HG03045 (cell line): ENCODE data around the gene SLCO2B1.

ENCODE experiments used
- ATAC-seq: cut with Tn5 transposase; IDR thresholded peaks from one replicate; pipeline ENCODE4 v1.9.1; 2021; ENCODE audit warnings: mild to moderate bottlenecking, moderate library complexity; ENCODE audit not compliant: unreplicated experiment

SLCO2B1 gene

DNA sequence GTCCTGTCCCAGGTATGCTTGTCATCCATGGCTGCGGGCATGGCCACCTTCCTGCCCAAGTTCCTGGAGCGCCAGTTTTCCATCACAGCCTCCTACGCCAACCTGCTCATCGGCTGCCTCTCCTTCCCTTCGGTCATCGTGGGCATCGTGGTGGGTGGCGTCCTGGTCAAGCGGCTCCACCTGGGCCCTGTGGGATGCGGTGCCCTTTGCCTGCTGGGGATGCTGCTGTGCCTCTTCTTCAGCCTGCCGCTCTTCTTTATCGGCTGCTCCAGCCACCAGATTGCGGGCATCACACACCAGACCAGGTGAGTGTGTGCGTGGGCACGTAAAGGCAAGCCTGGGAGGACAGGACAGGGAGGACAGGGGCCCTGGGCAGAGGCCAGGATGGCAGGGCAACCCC, 42.4 kb downstream of the SLCO2B1 start:
- no peak for ATAC-seq

DNA sequence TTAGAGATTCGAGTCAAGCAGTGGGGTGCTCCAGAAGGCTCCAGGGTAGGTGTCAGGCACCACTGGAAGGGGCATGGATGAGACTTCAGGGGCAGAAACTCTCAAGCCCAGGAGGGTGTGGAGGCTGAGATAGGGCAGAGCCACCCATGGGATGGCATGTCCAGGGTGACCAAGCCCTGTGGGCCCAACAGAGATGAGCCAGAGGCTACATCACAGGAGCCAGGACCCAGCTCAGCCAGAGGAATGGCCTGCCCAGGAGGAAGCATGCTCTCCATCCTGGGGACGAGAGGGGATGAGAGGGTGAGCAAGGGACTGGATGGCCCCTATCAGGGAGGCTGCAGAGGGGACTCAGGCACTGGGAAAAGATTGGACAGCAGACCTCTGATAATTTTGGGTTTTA, 42.8 kb downstream of the SLCO2B1 start:
- ATAC-seq = no peak

DNA sequence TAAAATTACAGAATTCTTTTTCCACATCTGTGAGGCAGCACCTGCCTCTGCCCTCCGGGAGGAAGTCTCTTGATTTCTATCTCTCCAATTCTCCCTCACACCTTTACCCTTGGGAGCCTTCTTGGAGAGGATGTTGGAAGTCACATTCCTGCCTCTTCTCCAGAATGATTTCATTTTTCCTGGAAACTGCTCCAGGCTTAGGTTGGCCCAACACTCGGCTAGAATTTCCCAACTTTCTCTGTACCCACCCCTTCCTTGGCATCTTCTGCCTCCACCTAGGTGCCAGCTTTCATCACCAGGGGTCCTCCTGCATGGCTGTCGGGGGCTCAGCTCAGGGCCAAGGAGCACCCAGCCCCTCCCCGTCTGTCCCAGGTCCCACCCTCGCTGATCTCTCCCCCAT, 43.2 kb downstream of the SLCO2B1 start:
- no peak for ATAC-seq

DNA sequence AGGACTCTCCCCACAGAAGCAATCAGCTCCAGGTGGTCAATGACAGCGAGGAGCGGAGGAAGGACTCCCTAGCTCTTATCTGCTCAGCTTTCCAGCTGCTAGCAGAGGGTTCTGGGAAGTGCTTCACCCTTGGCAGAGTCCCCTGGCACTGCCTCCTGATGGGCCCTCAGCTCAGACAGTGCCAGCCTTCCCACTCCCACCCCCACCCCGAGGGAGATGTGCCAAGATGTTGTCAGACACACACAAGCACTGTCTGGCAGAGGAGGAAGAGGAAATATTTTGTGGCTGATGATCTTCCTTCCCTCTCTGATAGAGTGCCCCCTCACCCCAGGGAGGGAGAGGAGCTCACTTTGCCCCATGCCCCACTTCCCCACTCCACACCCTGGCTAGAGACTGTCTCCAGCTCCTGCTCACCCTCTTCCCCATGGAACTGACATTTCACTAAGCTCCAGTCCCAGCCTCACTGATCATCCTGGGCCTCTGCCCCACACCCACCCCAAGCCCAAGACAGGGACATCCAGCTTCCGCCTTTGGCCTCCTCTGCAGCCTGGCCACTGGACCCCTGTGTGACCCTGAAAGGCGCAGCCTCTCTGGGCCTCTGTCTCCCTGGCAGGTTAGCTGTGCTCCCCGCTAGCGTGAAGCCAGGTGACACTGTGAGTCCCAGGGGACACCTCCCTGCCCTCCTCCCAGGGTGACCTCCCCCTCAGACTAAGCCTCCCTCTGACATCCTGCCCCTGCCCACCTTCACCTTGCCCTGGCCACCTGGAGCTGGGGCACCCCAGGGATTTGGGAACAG, 44.5 kb downstream of the SLCO2B1 start:
- ATAC-seq = no peak

DNA sequence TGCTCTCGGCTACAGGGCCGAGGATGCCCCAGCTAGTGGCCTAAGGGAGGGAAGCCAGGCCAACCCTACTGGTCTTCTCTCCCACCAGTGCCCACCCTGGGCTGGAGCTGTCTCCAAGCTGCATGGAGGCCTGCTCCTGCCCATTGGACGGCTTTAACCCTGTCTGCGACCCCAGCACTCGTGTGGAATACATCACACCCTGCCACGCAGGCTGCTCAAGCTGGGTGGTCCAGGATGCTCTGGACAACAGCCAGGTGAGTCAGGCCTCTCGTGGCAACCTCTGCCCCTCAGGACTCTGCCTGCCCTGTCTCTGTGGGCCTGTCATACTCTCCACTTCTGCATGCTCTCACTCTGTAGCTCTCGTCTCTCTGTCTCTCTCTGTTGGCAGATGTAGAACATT, 45.5 kb downstream of the SLCO2B1 start:
- ATAC-seq = no peak

DNA sequence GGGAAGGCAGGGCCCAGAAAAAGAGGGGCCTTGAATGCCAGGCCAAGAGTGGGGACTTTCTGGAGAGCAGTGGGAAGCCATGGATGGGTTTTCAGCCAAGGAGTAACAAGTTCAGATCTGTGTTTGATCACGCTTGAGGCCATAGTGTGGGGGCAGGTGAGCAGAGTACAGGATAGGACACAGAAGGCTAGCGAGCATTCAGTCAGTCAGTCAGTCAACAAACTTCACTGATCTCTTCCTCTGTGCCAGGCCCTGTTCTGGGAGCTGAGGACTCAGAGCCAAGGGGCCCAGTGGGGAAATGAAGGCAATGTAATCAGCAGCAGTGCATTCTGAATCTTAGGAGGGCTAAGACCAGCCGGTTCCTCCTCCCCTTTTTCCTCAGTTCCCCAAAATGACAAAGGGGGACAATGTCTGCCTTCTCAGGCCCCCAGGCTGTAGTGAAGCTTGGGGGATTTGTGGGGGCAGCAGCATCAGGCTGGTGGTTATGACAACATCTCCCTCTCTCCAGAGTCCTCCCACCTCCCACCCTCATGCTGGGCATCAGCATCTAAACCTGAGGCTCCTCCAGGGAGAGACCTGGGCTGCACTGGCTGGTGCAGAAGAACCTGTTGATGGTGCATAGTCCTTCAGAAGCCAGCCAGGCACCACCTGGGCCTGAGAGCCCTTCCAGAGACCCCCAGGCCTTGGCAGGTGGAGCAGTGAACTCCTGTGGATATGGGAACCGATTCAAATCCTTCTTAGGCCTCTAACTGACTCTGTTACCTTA, 46.8 kb downstream of the SLCO2B1 start:
- ATAC-seq = no peak

DNA sequence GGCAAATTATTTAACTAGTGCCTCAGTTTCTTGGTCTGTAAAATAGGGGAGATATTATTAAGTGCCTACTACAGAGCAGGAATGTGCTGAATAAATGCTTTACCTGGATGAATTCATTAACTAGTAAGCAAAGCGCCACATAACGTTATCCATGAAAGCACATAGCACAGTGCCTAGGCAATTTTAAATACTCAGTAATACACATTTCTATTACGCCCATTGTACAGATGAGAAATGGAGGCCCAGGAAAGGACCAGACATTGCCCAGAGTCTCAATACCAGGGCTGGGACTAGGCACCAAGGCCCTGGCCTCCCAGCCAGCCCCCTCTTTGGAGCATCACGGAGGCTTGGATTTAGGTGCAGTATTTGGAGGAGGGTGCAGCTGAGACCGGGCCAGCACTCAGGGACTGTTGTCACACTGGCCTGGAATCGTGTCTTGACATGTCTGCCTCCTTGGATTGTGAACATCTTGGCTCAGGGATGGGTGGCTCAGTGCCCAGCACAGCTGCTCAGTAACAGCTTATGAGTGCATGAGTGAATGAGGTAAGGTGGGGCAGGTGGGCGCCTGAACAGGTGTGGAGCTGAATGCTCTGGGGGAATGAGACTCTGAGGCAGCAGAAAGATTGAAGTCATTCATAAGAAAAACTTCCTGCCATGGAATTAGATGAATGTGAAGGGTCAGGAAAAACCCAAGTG, 47.5 kb downstream of the SLCO2B1 start:
- no peak for ATAC-seq

DNA sequence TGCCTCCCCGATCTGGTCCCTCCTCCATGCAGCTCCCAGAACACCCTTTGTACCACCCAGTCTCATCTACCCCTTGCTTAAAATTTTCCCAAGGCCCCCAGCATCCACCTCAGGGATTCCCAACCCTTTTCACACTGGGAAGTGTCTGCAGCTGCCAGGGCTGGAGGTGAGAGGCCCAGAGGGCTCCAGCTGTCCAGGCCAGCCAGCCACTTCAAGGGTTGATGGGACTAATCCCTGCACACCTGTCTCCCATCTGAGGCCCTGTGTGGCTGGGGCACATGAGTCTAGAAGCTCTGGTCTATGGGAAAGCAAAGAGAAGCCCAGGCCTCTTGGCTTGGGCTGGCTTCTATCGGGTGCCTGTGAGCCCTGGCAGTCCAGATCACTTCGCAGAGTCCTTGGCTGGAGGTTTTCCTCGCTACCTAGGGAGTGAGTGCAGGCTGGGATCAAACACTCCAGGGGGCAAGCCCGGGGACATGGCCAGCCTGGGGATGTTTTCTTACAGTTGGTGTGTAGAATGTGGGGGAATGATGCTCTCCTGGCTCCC, 48.6 kb downstream of the SLCO2B1 start:
- ATAC-seq = no peak

DNA sequence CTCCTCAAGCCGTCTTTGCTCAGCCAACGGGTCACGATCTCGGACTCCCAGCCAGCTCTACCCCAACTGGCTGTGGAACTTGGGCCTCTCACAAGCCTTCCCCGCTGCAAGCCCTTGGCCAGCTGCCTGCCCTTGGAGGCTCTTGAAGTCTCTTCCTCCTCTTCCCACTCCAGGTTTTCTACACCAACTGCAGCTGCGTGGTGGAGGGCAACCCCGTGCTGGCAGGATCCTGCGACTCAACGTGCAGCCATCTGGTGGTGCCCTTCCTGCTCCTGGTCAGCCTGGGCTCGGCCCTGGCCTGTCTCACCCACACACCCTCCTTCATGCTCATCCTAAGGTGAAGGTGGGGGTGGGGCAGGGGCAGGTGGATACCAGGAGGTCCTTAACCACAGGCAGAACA, 49.1 kb downstream of the SLCO2B1 start:
- no peak for ATAC-seq

DNA sequence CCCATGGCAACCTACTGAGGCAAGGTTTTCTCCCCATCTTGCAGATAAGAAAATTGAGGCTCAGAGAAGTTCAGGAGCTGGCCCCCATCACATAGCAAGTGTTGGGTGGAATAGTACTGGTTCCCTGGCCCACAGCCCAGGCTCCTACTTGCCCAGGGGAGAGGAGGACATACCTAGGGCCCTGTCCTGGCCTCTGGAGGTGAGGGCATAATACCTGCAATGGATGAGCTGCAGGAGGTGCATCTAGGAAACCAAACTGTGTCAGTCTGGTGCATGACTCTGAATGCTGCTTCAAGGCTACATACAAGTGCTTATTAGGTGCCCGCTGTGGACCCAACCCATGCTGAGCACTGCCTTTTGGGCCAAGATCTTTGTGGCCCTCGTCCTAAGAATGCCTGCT, 49.6 kb downstream of the SLCO2B1 start:
- ATAC-seq = no peak

DNA sequence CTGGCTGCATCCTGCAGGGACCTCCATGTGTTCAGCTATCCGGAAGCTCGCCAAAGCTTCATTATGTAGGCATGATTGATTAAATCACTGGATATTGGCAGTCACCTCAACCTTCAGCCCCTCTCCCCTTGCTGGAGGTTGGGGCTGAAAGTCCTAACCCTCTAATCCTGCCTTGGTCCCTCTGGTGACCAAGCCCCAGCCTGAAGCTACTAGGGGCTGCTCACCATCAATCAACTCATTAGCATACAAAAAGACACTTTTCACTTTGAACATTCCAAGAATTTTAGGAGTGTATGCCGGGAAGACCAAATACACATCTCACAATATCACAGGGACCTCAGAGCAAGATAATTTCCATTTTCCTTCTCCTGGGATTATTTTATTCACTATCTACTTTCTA, 50.9 kb downstream of the SLCO2B1 start:
- no peak for ATAC-seq

DNA sequence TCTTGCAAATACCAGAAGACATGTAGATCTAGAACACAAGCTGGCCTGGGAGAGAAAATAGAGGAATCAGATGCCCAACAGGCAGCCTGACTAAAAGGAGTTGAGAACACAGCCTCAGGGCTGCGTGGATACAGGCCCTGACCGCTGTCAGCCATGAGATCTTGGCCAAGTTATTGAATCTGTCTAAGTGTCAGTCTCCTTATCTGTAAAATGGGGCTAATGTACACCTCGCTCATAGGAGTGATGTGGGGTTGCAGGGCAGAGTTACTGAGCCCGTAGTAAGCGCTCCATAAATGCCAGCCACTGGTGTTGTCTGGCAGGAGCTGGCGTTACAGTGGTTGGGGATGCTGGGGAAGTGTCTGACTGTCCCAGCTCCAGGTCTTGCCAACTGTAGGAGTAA, 51.3 kb downstream of the SLCO2B1 start:
- no peak for ATAC-seq

DNA sequence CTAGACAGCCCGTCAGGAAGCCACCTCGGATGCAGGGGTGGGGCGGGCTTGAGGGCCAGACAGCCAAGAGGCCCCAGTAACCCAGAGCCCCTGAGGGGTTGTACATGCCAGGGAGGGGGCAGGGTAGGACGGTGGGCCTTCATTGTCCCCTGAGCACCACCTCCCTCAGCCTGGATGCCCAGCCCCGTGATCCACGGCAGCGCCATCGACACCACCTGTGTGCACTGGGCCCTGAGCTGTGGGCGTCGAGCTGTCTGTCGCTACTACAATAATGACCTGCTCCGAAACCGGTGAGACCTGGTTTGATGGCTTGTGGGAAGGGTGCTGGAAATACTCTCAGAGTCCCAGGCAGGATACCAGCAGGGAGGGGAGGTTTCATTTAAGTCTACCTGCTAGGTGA, 52.2 kb downstream of the SLCO2B1 start:
- ATAC-seq = no peak

DNA sequence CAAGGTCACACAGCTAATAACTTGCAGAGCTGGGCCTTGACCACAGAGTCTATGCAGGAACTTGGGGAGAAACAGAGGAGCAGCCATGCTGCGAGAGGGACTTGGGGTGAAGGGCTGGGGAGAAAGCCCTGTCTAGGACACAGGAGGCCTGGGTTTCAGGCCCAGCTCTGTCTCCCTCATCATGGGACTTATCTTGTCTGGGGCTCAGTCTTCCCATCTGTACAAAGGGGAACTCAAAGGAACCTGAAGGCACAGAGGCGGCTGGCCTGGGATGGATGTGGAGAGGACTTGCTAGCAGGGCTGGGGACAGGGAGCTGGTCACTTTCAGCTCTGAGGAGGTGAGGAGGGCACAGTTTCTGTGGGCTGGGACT, 52.7 kb downstream of the SLCO2B1 start:
- no peak for ATAC-seq

DNA sequence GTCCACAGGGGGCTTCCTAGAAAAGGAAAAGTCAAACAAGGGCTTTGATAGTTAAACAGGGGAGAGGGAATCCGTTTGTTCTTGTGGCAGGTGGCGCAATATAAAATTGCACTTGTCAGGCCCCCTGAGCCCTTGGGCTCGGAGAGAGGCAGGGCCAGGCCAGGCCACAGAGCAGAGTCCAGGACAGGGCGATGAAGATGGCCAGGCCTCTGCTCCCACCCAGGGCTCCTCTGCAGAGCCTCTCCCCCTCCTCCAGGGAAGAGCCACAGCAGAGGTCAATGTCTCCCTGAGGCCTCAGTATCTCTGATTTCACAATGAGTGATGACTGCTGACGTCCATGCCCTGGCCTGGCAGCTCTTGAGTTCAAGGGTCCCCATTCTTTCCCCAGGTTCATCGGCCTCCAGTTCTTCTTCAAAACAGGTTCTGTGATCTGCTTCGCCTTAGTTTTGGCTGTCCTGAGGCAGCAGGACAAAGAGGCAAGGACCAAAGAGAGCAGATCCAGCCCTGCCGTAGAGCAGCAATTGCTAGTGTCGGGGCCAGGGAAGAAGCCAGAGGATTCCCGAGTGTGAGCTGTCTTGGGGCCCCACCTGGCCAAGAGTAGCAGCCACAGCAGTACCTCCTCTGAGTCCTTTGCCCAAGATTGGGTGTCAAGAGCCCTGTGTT, 53.2 kb downstream of the SLCO2B1 start:
- ATAC-seq = no peak

DNA sequence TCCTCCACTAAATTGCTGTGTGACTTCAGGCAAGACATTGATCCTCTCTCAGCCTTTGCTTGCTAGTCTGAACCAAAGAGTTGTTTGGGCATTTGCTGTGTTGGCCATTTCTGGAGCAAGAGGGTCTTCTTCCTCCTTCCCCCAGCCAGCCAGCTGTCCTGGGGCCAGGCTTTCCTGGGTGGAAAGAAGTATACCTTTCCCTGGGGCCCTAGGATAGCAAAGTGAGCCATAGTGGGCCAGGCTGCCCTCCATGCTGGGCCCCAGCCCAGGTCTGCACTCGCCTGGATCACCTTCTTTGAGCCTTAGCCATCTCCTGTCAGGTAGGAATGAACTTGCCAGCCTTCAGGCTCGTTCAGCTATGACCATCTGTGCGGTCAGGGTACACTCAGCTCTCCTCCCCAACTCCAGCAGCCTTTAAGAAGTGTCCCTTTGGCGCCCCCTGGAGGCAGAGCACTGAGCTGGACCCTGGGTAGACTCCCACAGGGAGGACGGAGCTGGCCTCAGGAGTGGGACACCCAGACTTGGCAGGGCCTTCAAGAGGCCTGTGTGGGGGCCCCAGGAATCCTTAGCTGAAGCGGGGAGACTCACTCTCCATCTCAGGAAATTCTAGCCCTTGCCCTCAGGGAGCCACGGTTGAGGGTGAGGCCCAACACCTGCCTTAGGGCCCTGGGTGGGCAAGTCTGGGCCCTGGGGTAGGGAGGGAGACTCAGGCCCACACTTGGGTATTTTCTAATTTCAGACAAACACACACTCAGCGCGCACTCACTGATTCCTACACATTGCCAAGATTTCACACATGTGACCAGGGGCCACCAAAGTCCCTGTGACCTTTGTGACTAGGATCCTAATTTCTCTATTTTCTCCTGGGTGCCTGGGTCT, 54.0 kb downstream of the SLCO2B1 start:
- no peak for ATAC-seq

DNA sequence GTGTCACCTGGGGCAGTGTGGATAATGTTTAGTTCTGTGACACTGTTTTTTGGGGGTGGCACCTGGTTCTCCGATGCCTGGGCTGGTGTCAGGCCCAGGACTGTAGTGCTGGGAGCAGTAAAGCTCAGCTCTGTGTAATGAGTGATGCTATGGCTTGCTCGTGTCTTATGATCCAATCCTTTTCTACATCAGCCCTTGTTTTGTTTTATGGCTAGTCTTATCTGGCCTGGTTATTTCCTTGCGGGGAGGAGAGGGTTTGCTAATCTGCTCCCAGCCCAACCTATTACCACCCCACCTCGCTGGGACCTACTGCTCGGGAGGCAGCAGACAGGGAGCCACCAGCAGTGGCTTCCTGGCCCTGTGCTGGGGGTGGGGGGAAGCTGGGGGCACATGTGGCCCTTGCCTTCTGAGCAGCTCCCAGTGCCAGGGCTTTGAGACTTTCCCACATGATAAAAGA, 54.7 kb downstream of the SLCO2B1 start:
- no peak for ATAC-seq

DNA sequence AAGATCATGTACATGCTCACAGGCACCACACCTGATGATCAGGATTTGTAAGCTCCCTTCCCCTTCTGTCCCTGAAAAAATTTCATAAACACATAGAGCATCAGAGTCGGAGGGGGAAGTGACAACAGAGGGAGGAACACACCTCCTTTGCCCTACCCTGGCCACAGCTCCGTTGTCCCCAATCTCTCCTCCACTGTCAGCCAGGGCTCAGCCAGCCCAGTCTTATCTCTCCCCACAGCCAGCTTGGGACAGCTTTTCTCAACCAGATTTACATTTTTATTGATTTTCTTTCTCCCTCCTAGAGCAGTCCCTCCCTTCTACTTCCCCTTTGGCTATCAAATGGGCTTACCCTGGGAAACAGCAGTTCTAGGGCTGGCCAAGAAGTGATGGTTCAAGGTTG, 57.5 kb downstream of the SLCO2B1 start:
- no peak for ATAC-seq

DNA sequence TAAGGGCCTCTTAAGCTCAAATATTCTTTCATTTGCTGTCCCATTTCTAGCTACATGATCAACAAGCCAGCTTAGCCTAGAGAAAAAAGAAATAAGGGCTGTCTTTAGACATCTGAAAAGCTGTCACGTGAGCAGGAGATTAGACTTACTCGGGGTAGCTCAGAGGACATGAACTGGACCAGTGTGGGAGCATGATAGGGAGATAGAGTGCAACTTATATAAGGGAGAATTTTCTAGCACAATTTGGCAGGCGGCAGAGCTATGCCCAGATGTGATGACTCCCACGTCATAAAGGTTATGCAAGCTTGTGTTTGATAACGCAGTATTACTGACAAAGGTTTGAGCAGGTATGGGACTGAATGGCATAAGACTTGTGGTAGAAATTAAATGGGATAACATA, 61.5 kb downstream of the SLCO2B1 start:
- no peak for ATAC-seq

DNA sequence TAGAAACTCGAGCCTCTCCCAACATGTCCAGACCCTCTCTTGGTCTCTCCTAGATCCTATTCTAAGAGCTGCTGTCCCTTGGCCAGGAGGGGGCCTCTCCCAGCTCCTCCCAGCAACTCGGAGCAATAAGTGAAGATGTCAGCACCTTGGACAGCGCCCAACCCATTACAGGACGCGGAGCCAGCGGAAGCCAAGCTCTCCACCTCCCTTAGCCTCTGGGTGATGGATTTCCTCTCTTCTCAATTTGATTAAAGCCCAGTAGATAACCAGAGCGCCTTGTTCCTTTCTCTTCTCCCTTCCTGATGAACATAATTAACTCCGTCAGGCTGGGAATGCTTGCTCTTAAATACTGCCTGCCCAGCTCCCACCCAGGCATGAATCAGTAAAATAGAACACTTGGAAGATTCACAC, 63.5 kb downstream of the SLCO2B1 start:
- ATAC-seq = no peak
